Measurements from ENCODE around the gene BSDC1. TPM values are rescaled to one million over a fixed set of nuclear protein-coding genes. Genes with fewer than 3 reads are reported as not detected.

The BSDC1 gene
- total and polyA plus RNA-seq, 10 donors, result 18.4 to 95.8 (median 66.8) TPM

GRCh38 chr1:32334274-32334861 lies 59.9 kb downstream of the BSDC1 start:
- WGBS, 5 donors, result 27 to 45% (median 34%) methylated on average over 9 of the region's 9 CpGs
- intact Hi-C loops (cut with DNase I; ENCODE audit: low total_unique reads), result no loop called here
- Histone ChIP-seq H3K4me3 (peak overlapping the region; percentile 54 to 87 (median 71)), H3K9me3 (no peaks in the 10 kb centered on the region), H3K27me3 (replicated peaks in 1 of 7) (peaks cover 0 to 4% (median 0%) of the 10 kb centered on the region in 7 donors), H3K36me3 (peaks cover 0 to 52% (median 39%) of the 10 kb centered on the region in 6 donors), H3K27ac (peak overlapping the region in 6 of 8 donors; percentile 26 to 91 (median 88)), H3K4me1 (peaks cover 37 to 72% (median 56%) of the 10 kb centered on the region in 6 donors)
- no peak for TF ChIP-seq POLR2A (IDR thresholded peaks at IDR 0.05)
- peak in 1 of 3 donors; percentile 19 for TF ChIP-seq POLR2AphosphoS5 (IDR thresholded peaks at IDR 0.05)
- TF ChIP-seq, protein P1, sequence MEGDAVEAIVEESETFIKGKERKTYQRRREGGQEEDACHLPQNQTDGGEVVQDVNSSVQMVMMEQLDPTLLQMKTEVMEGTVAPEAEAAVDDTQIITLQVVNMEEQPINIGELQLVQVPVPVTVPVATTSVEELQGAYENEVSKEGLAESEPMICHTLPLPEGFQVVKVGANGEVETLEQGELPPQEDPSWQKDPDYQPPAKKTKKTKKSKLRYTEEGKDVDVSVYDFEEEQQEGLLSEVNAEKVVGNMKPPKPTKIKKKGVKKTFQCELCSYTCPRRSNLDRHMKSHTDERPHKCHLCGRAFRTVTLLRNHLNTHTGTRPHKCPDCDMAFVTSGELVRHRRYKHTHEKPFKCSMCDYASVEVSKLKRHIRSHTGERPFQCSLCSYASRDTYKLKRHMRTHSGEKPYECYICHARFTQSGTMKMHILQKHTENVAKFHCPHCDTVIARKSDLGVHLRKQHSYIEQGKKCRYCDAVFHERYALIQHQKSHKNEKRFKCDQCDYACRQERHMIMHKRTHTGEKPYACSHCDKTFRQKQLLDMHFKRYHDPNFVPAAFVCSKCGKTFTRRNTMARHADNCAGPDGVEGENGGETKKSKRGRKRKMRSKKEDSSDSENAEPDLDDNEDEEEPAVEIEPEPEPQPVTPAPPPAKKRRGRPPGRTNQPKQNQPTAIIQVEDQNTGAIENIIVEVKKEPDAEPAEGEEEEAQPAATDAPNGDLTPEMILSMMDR (IDR thresholded peaks at IDR 0.05 in 8 of 11, conservative IDR thresholded peaks at IDR 0.05 in 3 of 11), result no peak
- DNase-seq, result peak; percentile 80

GRCh38 chr1:32333251-32333963 lies 60.8 kb downstream of the BSDC1 start:
- DNase-seq, result no peak
- no peak for TF ChIP-seq POLR2AphosphoS5 (IDR thresholded peaks at IDR 0.05)
- no peak for TF ChIP-seq POLR2A (IDR thresholded peaks at IDR 0.05)
- TF ChIP-seq, protein P1 (IDR thresholded peaks at IDR 0.05 in 8 of 11, conservative IDR thresholded peaks at IDR 0.05 in 3 of 11), result no peak
- Histone ChIP-seq H3K27ac (peak overlapping the region in 3 of 8 donors; percentile 22 to 91 (median 90)), H3K4me1 (peaks cover 35 to 62% (median 47%) of the 10 kb centered on the region in 6 donors), H3K27me3 (replicated peaks in 1 of 7) (peaks cover 0 to 4% (median 0%) of the 10 kb centered on the region in 7 donors), H3K4me3 (no peak overlapping the region), H3K36me3 (peaks cover 3 to 62% (median 49%) of the 10 kb centered on the region in 6 donors), H3K9me3 (no peaks in the 10 kb centered on the region)
- 69 to 81% (median 74%) methylated on average over 3 of the region's 3 CpGs for WGBS, 5 donors
- intact Hi-C loops (cut with DNase I; ENCODE audit: low total_unique reads), result no loop called here

- intact Hi-C loops (cut with DNase I; ENCODE audit: low total_unique reads), result no loop called here
- H3K36me3 ChIP-seq, result peaks cover 3 to 71% (median 55%) of the 10 kb centered on the region in 6 donors
- peak in 1 of 3 donors; percentile 4 for TF ChIP-seq POLR2AphosphoS5 (IDR thresholded peaks at IDR 0.05)
- TF ChIP-seq, protein P1 (IDR thresholded peaks at IDR 0.05 in 8 of 11, conservative IDR thresholded peaks at IDR 0.05 in 3 of 11), result no peak
- no peak for DNase-seq
- H3K4me3 ChIP-seq, result no peak overlapping the region
- peak overlapping the region in 4 of 8 donors; percentile 4 to 91 (median 22) for H3K27ac ChIP-seq
- WGBS, 5 donors, result 70 to 90% (median 86%) methylated on average over 1 to 3 of the region's 3 CpGs
- no peaks in the 10 kb centered on the region for H3K9me3 ChIP-seq
- peaks cover 0 to 4% (median 0%) of the 10 kb centered on the region in 7 donors for H3K27me3 ChIP-seq (replicated peaks in 1 of 7)
- peaks cover 25 to 53% (median 38%) of the 10 kb centered on the region in 6 donors for H3K4me1 ChIP-seq
These were observed 61.8 kb downstream of the BSDC1 start for GRCh38 chr1:32332290-32333079.
